ENCODE measurements around the gene SLC12A2.

- TF ChIP-seq CTCF (conservative IDR thresholded peaks at IDR 0.05; ENCODE audit: low read depth, low read length) (no peak), POLR2A (IDR thresholded peaks at IDR 0.05; ENCODE audit: low read depth, low read length) (no peak), RFX5 (IDR thresholded peaks at IDR 0.05; ENCODE audit: low read depth, low read length) (no peak), RAD21 (IDR thresholded peaks at IDR 0.05; ENCODE audit: low read length) (no peak), MAFK (IDR thresholded peaks at IDR 0.05; ENCODE audit: low read depth, low read length) (no peak), USF2 (IDR thresholded peaks at IDR 0.05; ENCODE audit: low read depth, low read length) (no peak), CEBPB (IDR thresholded peaks at IDR 0.05; ENCODE audit: low read depth, low read length) (no peak), NFE2L2 (IDR thresholded peaks at IDR 0.05; ENCODE audit: low read depth, low read length) (no peak), BHLHE40 (IDR thresholded peaks at IDR 0.05; ENCODE audit: low read depth, low read length) (no peak), SMC3 (IDR thresholded peaks at IDR 0.05; ENCODE audit: low read depth, low read length) (no peak), FOS (IDR thresholded peaks at IDR 0.05; ENCODE audit: low read depth, low read length) (no peak), CHD1 (IDR thresholded peaks at IDR 0.05; ENCODE audit: low read depth, low read length) (no peak)
Observed at GRCh38 chr5:128123936-128124335, 40.4 kb downstream of the SLC12A2 start.

Data from IMR-90 (cell line).